Choroid plexus epithelial cell (primary cell): ENCODE results near the gene NMRAL1.

Source experiments
- DNase-seq: peaks from one replicate; pipeline ENCODE4 v3.0.0-alpha.2; 2010; ENCODE audit warnings: low read depth
- H3K4me3 ChIP-seq: 2 replicates; pipeline ENCODE4 v1.5.1; 2011; ENCODE audit warnings: low read depth, mild to moderate bottlenecking, control low read depth, low read length, moderate library complexity
- CTCF ChIP-seq: conservative IDR thresholded peaks from 2 replicates; pipeline ENCODE4 v1.5.1; 2011; ENCODE audit warnings: low read depth, mild to moderate bottlenecking, control low read depth, inconsistent platforms, low read length, moderate library complexity

Gene NMRAL1

GRCh38 chr16:4494746-4495490 is 20.5 kb upstream of the NMRAL1 start:
- no peak for TF ChIP-seq CTCF
- DNase-seq, result peak; percentile 80
- no peak overlapping the region for H3K4me3 ChIP-seq

GRCh38 chr16:4491898-4492297 is 17.5 kb upstream of the NMRAL1 start:
- DNase-seq, result no peak
- no peak overlapping the region for H3K4me3 ChIP-seq
- no peak for TF ChIP-seq CTCF

- TF ChIP-seq CTCF, result no peak
- H3K4me3 ChIP-seq, result no peak overlapping the region
- peak; percentile 87 for DNase-seq
Measured at GRCh38 chr16:4489030-4489429, 14.6 kb upstream of the NMRAL1 start.

GRCh38 chr16:4488499-4488967 is 14.1 kb upstream of the NMRAL1 start:
- no peak overlapping the region for H3K4me3 ChIP-seq
- DNase-seq, result no peak
- TF ChIP-seq CTCF, result no peak

- H3K4me3 ChIP-seq, result no peak overlapping the region
- no peak for TF ChIP-seq CTCF
- DNase-seq, result peak; percentile 78
Measured at GRCh38 chr16:4487955-4488498, 13.6 kb upstream of the NMRAL1 start.

GRCh38 chr16:4486126-4486893 is 11.9 kb upstream of the NMRAL1 start:
- H3K4me3 ChIP-seq, result no peak overlapping the region
- DNase-seq, result no peak
- no peak for TF ChIP-seq CTCF
